Measurements from ENCODE around the gene TOR1A. TPM values are rescaled to one million over a fixed set of nuclear protein-coding genes. Genes with fewer than 3 reads are reported as not detected.

Gene TOR1A
- total RNA-seq (10 to 100 TPM; 13.8 to 52.9 (median 34.7) TPM), polyA plus RNA-seq (10 to 100 TPM; 48.9 to 68.2 TPM), total RNA-seq (18.3 reads per million, percentile 48 among the genes with 10 or more reads in this experiment)

- Histone ChIP-seq H3K36me3 (ENCODE audit: control insufficient read depth in 2 of 3, insufficient read depth in 3 of 3, low read length in 3 of 3) (peaks cover 9 to 41% (median 16%) of the 10 kb centered on the region in 3 experiments), H3K9me3 (ENCODE audit: control insufficient read depth in 2 of 3, low read length in 3 of 3) (no peaks in the 10 kb centered on the region), H3K4me1 (ENCODE audit: control insufficient read depth in 2 of 2, insufficient read depth in 2 of 2, low read length in 2 of 2) (peaks cover 0 to 9% of the 10 kb centered on the region in 2 donors), H3K4me3 (ENCODE audit: low read length) (peak within 1 kb of the TSS; percentile 73), H3K27me3 (ENCODE audit: control insufficient read depth in 2 of 2, insufficient read depth in 2 of 2, low read length in 2 of 2) (no peaks in the 10 kb centered on the region), H3K27ac (ENCODE audit: low read depth, low read length) (peak within 1 kb of the TSS; percentile 78)
- Mint-ChIP-seq H3K36me3 (peaks cover 0 to 11% (median 5%) of the 10 kb centered on the region in 5 donors), H3K9me3 (peaks cover 0 to 3% (median 0%) of the 10 kb centered on the region in 11 donors), H3K4me1 (peaks cover 5 to 17% (median 11%) of the 10 kb centered on the region in 7 donors), H3K27ac (peak within 1 kb of the TSS; percentile 65 to 94 (median 84)), H3K4me3 (peak within 1 kb of the TSS; percentile 83 to 93 (median 90)), H3K27me3 (no peaks in the 10 kb centered on the region)
- ChIA-PET CTCF (no interaction called here), POLR2A (interaction anchor here (1.1 to 6.7 kb wide), 4 partner anchors 8 to 222 kb away, joined by 4 to 56 read pairs (median 8); partner anchors contain the start of genes C9orf78 and USP20)
- ATAC-seq (peak; percentile 97), DNase-seq (peak; percentile 76 to 91 (median 89))
- intact Hi-C loops (cut with micrococcal nuclease): loop anchor here (1.0 to 5.0 kb wide), 6 partner anchors 11 to 229 kb away; partner anchors contain the start of genes C9orf78 (in 2 of the 2), TOR1B (in 2 of the 2), USP20 (in 2 of the 2) and GPR107 (in 1 of the 2)
Measured at GRCh38 chr9:129823935-129824601, at the start of gene TOR1A. TOR1A (minus strand) TSS chr9:129824136; CDS start chr9:129824085, 51 bp downstream.

- H3K4me1 ChIP-seq (ENCODE audit: control insufficient read depth in 2 of 2, insufficient read depth in 2 of 2, low read length in 2 of 2): peaks cover 46 to 55% of the 10 kb centered on the region in 2 donors
- no peak for ATAC-seq
Measured at GRCh38 chr9:129871046-129871445, 47.1 kb upstream of the TOR1A start.

GRCh38 chr9:129869585-129870501 is 45.9 kb upstream of the TOR1A start:
- no peak for DNase-seq
- peak overlapping the region; percentile 87 for H3K27ac ChIP-seq (ENCODE audit: low read depth, low read length)

More at GRCh38 chr9:129871046-129871445, 47.1 kb upstream of the TOR1A start:
- H3K36me3 ChIP-seq (ENCODE audit: control insufficient read depth in 2 of 3, insufficient read depth in 3 of 3, low read length in 3 of 3): peaks cover 0 to 27% (median 5%) of the 10 kb centered on the region in 3 experiments
- H3K9me3 ChIP-seq (ENCODE audit: control insufficient read depth in 2 of 3, low read length in 3 of 3): no peaks in the 10 kb centered on the region
- ChIA-PET POLR2A (interaction anchor here (1.3 to 14.7 kb wide), 3 partner anchors 16 to 37 kb away, joined by 3 to 202 read pairs (median 162); partner anchors contain the start of genes C9orf78 and USP20), CTCF (interaction anchor here (0.5 kb wide), 1 partner anchor 16 kb away, joined by 3 read pairs; no protein-coding TSS in a partner anchor)
- Mint-ChIP-seq H3K9me3 (peaks cover 0 to 1% (median 0%) of the 10 kb centered on the region in 11 donors), H3K36me3 (peaks cover 4 to 39% (median 15%) of the 10 kb centered on the region in 5 donors), H3K4me1 (peaks cover 44 to 83% (median 65%) of the 10 kb centered on the region in 7 donors), H3K4me3 (peak overlapping the region in 9 of 10 donors; percentile 1 to 77 (median 59)), H3K27me3 (no peaks in the 10 kb centered on the region), H3K27ac (peak overlapping the region; percentile 81 to 94 (median 92))
- DNase-seq: no peak
- intact Hi-C loops (cut with micrococcal nuclease): no loop called here
- no peaks in the 10 kb centered on the region for H3K27me3 ChIP-seq (ENCODE audit: control insufficient read depth in 2 of 2, insufficient read depth in 2 of 2, low read length in 2 of 2)
- H3K27ac ChIP-seq (ENCODE audit: low read depth, low read length): peak overlapping the region; percentile 87
- no peak overlapping the region for H3K4me3 ChIP-seq (ENCODE audit: low read length)

GRCh38 chr9:129868872-129869486 is 45.0 kb upstream of the TOR1A start:
- H3K27me3 ChIP-seq (ENCODE audit: control insufficient read depth in 2 of 2, insufficient read depth in 2 of 2, low read length in 2 of 2): no peaks in the 10 kb centered on the region
- H3K4me1 ChIP-seq (ENCODE audit: control insufficient read depth in 2 of 2, insufficient read depth in 2 of 2, low read length in 2 of 2): peaks cover 59 to 73% of the 10 kb centered on the region in 2 donors
- peak overlapping the region; percentile 87 for H3K27ac ChIP-seq (ENCODE audit: low read depth, low read length)
- H3K27ac Mint-ChIP-seq: peak overlapping the region; percentile 88 to 96 (median 94)
- intact Hi-C loops (cut with micrococcal nuclease): loop anchor here (1.0 to 10.0 kb wide), 6 partner anchors 15 to 244 kb away; partner anchors contain the start of genes C9orf78 (in 2 of the 2), NTMT1 (in 2 of the 2), USP20 (in 2 of the 2) and C9orf50 (in 1 of the 2)
- CTCF ChIA-PET: interaction anchor here (0.8 to 2.0 kb wide), 6 partner anchors 12 to 58 kb away, joined by 3 to 9 read pairs (median 4); no protein-coding TSS in a partner anchor
- POLR2A ChIA-PET: interaction anchor here (0.5 to 14.7 kb wide), 21 partner anchors 8 to 1802 kb away, joined by 3 to 202 read pairs (median 4); partner anchors contain the start of genes C9orf78, NAIF1, TOR1A and USP20
- peak; percentile 67 to 95 (median 94) for DNase-seq
- peak overlapping the region; percentile 57 for H3K4me3 ChIP-seq (ENCODE audit: low read length)
- H3K9me3 Mint-ChIP-seq: peaks cover 0 to 1% (median 0%) of the 10 kb centered on the region in 11 donors
- peaks cover 0 to 13% (median 12%) of the 10 kb centered on the region in 3 experiments for H3K36me3 ChIP-seq (ENCODE audit: control insufficient read depth in 2 of 3, insufficient read depth in 3 of 3, low read length in 3 of 3)
- peak; percentile 93 for ATAC-seq
- peaks cover 7 to 42% (median 22%) of the 10 kb centered on the region in 5 donors for H3K36me3 Mint-ChIP-seq
- peak overlapping the region; percentile 49 to 77 (median 64) for H3K4me3 Mint-ChIP-seq
- H3K9me3 ChIP-seq (ENCODE audit: control insufficient read depth in 2 of 3, low read length in 3 of 3): no peaks in the 10 kb centered on the region
- H3K4me1 Mint-ChIP-seq: peaks cover 44 to 93% (median 77%) of the 10 kb centered on the region in 7 donors
- no peaks in the 10 kb centered on the region for H3K27me3 Mint-ChIP-seq

More at GRCh38 chr9:129869585-129870501, 45.9 kb upstream of the TOR1A start:
- H3K27me3 ChIP-seq (ENCODE audit: control insufficient read depth in 2 of 2, insufficient read depth in 2 of 2, low read length in 2 of 2): no peaks in the 10 kb centered on the region
- ATAC-seq: no peak
- peak overlapping the region; percentile 88 to 96 (median 94) for H3K27ac Mint-ChIP-seq
- no peaks in the 10 kb centered on the region for H3K9me3 ChIP-seq (ENCODE audit: control insufficient read depth in 2 of 3, low read length in 3 of 3)
- peaks cover 56 to 66% of the 10 kb centered on the region in 2 donors for H3K4me1 ChIP-seq (ENCODE audit: control insufficient read depth in 2 of 2, insufficient read depth in 2 of 2, low read length in 2 of 2)
- CTCF ChIA-PET: interaction anchor here (0.6 to 1.5 kb wide), 7 partner anchors 8 to 31 kb away, joined by 3 to 9 read pairs (median 3); no protein-coding TSS in a partner anchor
- peak overlapping the region; percentile 34 to 77 (median 64) for H3K4me3 Mint-ChIP-seq
- intact Hi-C loops (cut with micrococcal nuclease): loop anchor here (1.0 to 10.0 kb wide), 6 partner anchors 14 to 245 kb away; partner anchors contain the start of genes C9orf78 (in 2 of the 2), NTMT1 (in 2 of the 2), USP20 (in 2 of the 2) and C9orf50 (in 1 of the 2)
- peaks cover 0 to 21% (median 12%) of the 10 kb centered on the region in 3 experiments for H3K36me3 ChIP-seq (ENCODE audit: control insufficient read depth in 2 of 3, insufficient read depth in 3 of 3, low read length in 3 of 3)
- POLR2A ChIA-PET: interaction anchor here (0.5 to 14.7 kb wide), 13 partner anchors 9 to 1803 kb away, joined by 3 to 202 read pairs (median 4); partner anchors contain the start of genes C9orf78, NAIF1 and USP20
- peaks cover 48 to 93% (median 73%) of the 10 kb centered on the region in 7 donors for H3K4me1 Mint-ChIP-seq
- no peaks in the 10 kb centered on the region for H3K27me3 Mint-ChIP-seq
- H3K4me3 ChIP-seq (ENCODE audit: low read length): peak overlapping the region; percentile 57
- H3K36me3 Mint-ChIP-seq: peaks cover 5 to 45% (median 20%) of the 10 kb centered on the region in 5 donors
- peaks cover 0 to 1% (median 0%) of the 10 kb centered on the region in 11 donors for H3K9me3 Mint-ChIP-seq
